ENCODE data around the gene KRCC1.

The KRCC1 gene

DNA sequence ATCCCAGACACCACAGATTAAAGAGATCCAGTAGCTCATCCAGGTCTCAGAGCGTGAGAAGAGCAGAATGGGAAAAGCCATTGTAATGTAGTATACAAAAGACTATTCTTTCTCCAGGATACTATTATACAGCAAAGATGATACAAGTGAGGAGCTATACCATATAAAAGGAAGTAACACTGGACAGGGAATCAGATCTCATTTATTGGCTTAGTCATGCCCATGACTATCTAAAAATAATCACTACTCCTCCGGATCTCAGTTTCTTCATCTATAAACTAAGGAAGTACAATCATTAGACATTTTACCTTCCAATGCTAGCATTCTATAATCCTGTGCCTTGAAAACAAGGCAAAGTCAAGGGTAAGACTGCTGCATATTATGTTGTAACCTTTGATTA is 19.4 kb downstream of the KRCC1 start:
- Histone ChIP-seq H3F3A (ENCODE audit: control insufficient read depth, insufficient read depth) (peaks cover 3% of the 10 kb centered on the region; the same call in 1 of the 2 replicates), H3K9me3 (ENCODE audit: control insufficient read depth, insufficient read depth, low read length) (no peaks in the 10 kb centered on the region), H3K4me3 (ENCODE audit: low read length) (no peak overlapping the region), H4K20me1 (ENCODE audit: control insufficient read depth, insufficient read depth, low read depth, low read length) (no peaks in the 10 kb centered on the region), H3K27me3 (ENCODE audit: control insufficient read depth, low read length) (no peaks in the 10 kb centered on the region), H3K4me2 (ENCODE audit: low read length) (no peak overlapping the region), H3K4me1 (ENCODE audit: control insufficient read depth, low read length) (peaks cover 9% of the 10 kb centered on the region), H3K27ac (ENCODE audit: low read depth, low read length) (no peak overlapping the region), H3K79me2 (ENCODE audit: control insufficient read depth, low read length) (peaks cover 2% of the 10 kb centered on the region; the same call in 1 of the 2 replicates), H3K36me3 (ENCODE audit: control insufficient read depth, low read length) (peaks cover 48% of the 10 kb centered on the region), H3K9me2 (replicated peaks; ENCODE audit: control insufficient read depth, low read length) (no peaks in the 10 kb centered on the region)
- TF ChIP-seq, protein P1, sequence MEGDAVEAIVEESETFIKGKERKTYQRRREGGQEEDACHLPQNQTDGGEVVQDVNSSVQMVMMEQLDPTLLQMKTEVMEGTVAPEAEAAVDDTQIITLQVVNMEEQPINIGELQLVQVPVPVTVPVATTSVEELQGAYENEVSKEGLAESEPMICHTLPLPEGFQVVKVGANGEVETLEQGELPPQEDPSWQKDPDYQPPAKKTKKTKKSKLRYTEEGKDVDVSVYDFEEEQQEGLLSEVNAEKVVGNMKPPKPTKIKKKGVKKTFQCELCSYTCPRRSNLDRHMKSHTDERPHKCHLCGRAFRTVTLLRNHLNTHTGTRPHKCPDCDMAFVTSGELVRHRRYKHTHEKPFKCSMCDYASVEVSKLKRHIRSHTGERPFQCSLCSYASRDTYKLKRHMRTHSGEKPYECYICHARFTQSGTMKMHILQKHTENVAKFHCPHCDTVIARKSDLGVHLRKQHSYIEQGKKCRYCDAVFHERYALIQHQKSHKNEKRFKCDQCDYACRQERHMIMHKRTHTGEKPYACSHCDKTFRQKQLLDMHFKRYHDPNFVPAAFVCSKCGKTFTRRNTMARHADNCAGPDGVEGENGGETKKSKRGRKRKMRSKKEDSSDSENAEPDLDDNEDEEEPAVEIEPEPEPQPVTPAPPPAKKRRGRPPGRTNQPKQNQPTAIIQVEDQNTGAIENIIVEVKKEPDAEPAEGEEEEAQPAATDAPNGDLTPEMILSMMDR (IDR thresholded peaks at IDR 0.05; ENCODE audit: low read depth, low read length, poor library complexity, severe bottlenecking) = no peak
- no peak for TF ChIP-seq EZH2phosphoT487 (IDR thresholded peaks at IDR 0.05; ENCODE audit: borderline replicate concordance, low read length)

DNA sequence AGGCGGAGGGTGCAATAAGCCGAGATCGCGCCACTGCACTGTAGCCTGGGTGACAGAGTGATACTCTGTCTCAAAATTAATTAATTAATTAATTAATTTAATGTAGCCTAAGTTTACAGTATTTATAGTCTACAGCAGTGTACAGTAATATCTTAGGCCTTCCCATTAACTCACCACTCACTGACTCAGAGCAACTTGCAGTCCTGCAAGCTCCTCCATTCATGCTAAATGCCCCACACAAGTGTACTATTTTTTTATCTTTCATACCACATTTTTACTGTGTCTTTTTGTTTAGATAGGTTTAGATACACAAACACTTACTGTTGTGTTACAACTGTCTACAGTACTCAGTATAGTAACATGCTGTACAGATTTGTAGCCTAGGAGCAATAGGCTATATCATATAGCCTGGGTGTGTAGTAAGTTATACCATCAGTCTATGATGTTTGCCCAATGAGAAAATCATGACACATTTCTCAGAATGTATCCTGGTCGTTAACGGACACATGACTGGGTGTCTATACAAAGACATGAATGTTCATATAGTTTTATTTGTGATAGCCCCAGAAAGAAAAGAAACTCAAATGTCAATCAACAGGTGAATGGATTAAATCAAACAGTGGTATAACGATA is 23.4 kb downstream of the KRCC1 start:
- Histone ChIP-seq H3F3A (ENCODE audit: control insufficient read depth, insufficient read depth) (0 out of 2 replicates have a peak, but pooled peaks cover 4% of the 10 kb centered on the region), H3K36me3 (ENCODE audit: control insufficient read depth, low read length) (peaks cover 68% of the 10 kb centered on the region), H3K79me2 (ENCODE audit: control insufficient read depth, low read length) (no peaks in the 10 kb centered on the region), H4K20me1 (ENCODE audit: control insufficient read depth, insufficient read depth, low read depth, low read length) (no peaks in the 10 kb centered on the region), H3K27me3 (ENCODE audit: control insufficient read depth, low read length) (no peaks in the 10 kb centered on the region), H3K9me2 (replicated peaks; ENCODE audit: control insufficient read depth, low read length) (no peaks in the 10 kb centered on the region), H3K27ac (ENCODE audit: low read depth, low read length) (no peak overlapping the region), H3K4me1 (ENCODE audit: control insufficient read depth, low read length) (peaks cover 6% of the 10 kb centered on the region), H3K9me3 (ENCODE audit: control insufficient read depth, insufficient read depth, low read length) (no peaks in the 10 kb centered on the region), H3K4me2 (ENCODE audit: low read length) (no peak overlapping the region), H3K4me3 (ENCODE audit: low read length) (no peak overlapping the region)
- no peak for TF ChIP-seq EZH2phosphoT487 (IDR thresholded peaks at IDR 0.05; ENCODE audit: borderline replicate concordance, low read length)
- TF ChIP-seq, protein P1 (IDR thresholded peaks at IDR 0.05; ENCODE audit: low read depth, low read length, poor library complexity, severe bottlenecking) = no peak

DNA sequence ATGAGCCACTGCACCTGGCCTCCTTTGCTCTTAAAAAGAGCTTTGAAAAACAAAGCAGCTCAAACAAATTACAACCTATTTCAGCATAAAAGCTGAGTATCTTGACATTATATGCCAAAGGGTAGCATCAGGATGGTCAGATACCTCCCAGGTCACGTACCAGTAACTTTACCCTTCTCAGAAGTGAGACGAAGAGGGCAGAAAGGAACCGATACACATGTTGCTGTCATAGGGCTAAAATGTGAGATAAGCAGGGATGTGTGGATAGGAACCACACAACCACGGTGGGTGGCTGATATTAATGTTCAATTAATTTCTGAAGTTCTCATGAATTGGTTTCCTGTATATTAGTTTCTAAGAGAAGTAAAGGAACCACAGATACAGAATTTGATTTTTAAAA is 26.7 kb downstream of the KRCC1 start:
- Histone ChIP-seq H3K27me3 (ENCODE audit: control insufficient read depth, low read length) (no peaks in the 10 kb centered on the region), H3F3A (ENCODE audit: control insufficient read depth, insufficient read depth) (0 out of 2 replicates have a peak, but pooled peaks cover 7% of the 10 kb centered on the region), H4K20me1 (ENCODE audit: control insufficient read depth, insufficient read depth, low read depth, low read length) (no peaks in the 10 kb centered on the region), H3K9me2 (replicated peaks; ENCODE audit: control insufficient read depth, low read length) (no peaks in the 10 kb centered on the region), H3K4me2 (ENCODE audit: low read length) (no peak overlapping the region), H3K9me3 (ENCODE audit: control insufficient read depth, insufficient read depth, low read length) (no peaks in the 10 kb centered on the region), H3K4me3 (ENCODE audit: low read length) (no peak overlapping the region), H3K27ac (ENCODE audit: low read depth, low read length) (no peak overlapping the region), H3K4me1 (ENCODE audit: control insufficient read depth, low read length) (no peaks in the 10 kb centered on the region), H3K79me2 (ENCODE audit: control insufficient read depth, low read length) (no peaks in the 10 kb centered on the region), H3K36me3 (ENCODE audit: control insufficient read depth, low read length) (peaks cover 42% of the 10 kb centered on the region)
- no peak for TF ChIP-seq EZH2phosphoT487 (IDR thresholded peaks at IDR 0.05; ENCODE audit: borderline replicate concordance, low read length)
- TF ChIP-seq, protein P1 (IDR thresholded peaks at IDR 0.05; ENCODE audit: low read depth, low read length, poor library complexity, severe bottlenecking) = no peak
